ENCODE results near the gene C4orf50.

Gene C4orf50

GRCh38 chr4:5988086-5988845 lies 30.0 kb downstream of the C4orf50 start:
- H2AFZ ChIP-seq (ENCODE audit: low read depth, low read length) = no peak overlapping the region
- H3K9me3 ChIP-seq (ENCODE audit: insufficient read depth, low read length) = 0 out of 2 replicates have a peak, but pooled peaks cover 5% of the 10 kb centered on the region
- H3K36me3 ChIP-seq (replicated peaks; ENCODE audit: low read depth, low read length) = no peaks in the 10 kb centered on the region
- 0 out of 2 replicates have a peak, but pooled peaks cover 3% of the 10 kb centered on the region for H3K27me3 ChIP-seq (ENCODE audit: low read depth, low read length)
- H3K9ac ChIP-seq (ENCODE audit: low read length) = no peak overlapping the region
- no peak overlapping the region for H3K4me2 ChIP-seq (ENCODE audit: low read length)
- no peaks in the 10 kb centered on the region for H3K4me1 ChIP-seq (ENCODE audit: low read length)
- no peaks in the 10 kb centered on the region for H3K79me2 ChIP-seq (ENCODE audit: low read length)
- TF ChIP-seq EZH2phosphoT487 (IDR thresholded peaks at IDR 0.05; ENCODE audit: low read depth) = no peak
- H3K4me3 ChIP-seq (ENCODE audit: low read length) = no peak overlapping the region
- H4K20me1 ChIP-seq (ENCODE audit: insufficient read depth, low read length) = no peaks in the 10 kb centered on the region
- H3K27ac ChIP-seq (ENCODE audit: low read length) = no peak overlapping the region

- Histone ChIP-seq H4K20me1 (ENCODE audit: insufficient read depth, low read length) (no peaks in the 10 kb centered on the region), H3K79me2 (ENCODE audit: low read length) (no peaks in the 10 kb centered on the region), H3K4me1 (ENCODE audit: low read length) (no peaks in the 10 kb centered on the region), H3K4me3 (ENCODE audit: low read length) (no peak overlapping the region), H3K9me3 (ENCODE audit: insufficient read depth, low read length) (0 out of 2 replicates have a peak, but pooled peaks cover 5% of the 10 kb centered on the region), H2AFZ (ENCODE audit: low read depth, low read length) (no peak overlapping the region), H3K27ac (ENCODE audit: low read length) (no peak overlapping the region), H3K9ac (ENCODE audit: low read length) (no peak overlapping the region), H3K27me3 (ENCODE audit: low read depth, low read length) (peaks cover 5% of the 10 kb centered on the region; the same call in 1 of the 2 replicates), H3K4me2 (ENCODE audit: low read length) (no peak overlapping the region), H3K36me3 (replicated peaks; ENCODE audit: low read depth, low read length) (no peaks in the 10 kb centered on the region)
- TF ChIP-seq, protein P1, sequence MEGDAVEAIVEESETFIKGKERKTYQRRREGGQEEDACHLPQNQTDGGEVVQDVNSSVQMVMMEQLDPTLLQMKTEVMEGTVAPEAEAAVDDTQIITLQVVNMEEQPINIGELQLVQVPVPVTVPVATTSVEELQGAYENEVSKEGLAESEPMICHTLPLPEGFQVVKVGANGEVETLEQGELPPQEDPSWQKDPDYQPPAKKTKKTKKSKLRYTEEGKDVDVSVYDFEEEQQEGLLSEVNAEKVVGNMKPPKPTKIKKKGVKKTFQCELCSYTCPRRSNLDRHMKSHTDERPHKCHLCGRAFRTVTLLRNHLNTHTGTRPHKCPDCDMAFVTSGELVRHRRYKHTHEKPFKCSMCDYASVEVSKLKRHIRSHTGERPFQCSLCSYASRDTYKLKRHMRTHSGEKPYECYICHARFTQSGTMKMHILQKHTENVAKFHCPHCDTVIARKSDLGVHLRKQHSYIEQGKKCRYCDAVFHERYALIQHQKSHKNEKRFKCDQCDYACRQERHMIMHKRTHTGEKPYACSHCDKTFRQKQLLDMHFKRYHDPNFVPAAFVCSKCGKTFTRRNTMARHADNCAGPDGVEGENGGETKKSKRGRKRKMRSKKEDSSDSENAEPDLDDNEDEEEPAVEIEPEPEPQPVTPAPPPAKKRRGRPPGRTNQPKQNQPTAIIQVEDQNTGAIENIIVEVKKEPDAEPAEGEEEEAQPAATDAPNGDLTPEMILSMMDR (IDR thresholded peaks at IDR 0.05; ENCODE audit: low read depth, low read length) = no peak
- no peak for TF ChIP-seq EZH2phosphoT487 (IDR thresholded peaks at IDR 0.05; ENCODE audit: low read depth)
Measured at GRCh38 chr4:5984843-5985242, 33.4 kb downstream of the C4orf50 start.

- no peaks in the 10 kb centered on the region for H4K20me1 ChIP-seq (ENCODE audit: insufficient read depth, low read length)
- H3K9ac ChIP-seq (ENCODE audit: low read length) = no peak overlapping the region
- 0 out of 2 replicates have a peak, but pooled peaks cover 5% of the 10 kb centered on the region for H3K9me3 ChIP-seq (ENCODE audit: insufficient read depth, low read length)
- no peak overlapping the region for H3K4me2 ChIP-seq (ENCODE audit: low read length)
- peaks cover 23% of the 10 kb centered on the region for H3K27me3 ChIP-seq (ENCODE audit: low read depth, low read length)
- H3K27ac ChIP-seq (ENCODE audit: low read length) = no peak overlapping the region
- no peak overlapping the region for H2AFZ ChIP-seq (ENCODE audit: low read depth, low read length)
- H3K4me3 ChIP-seq (ENCODE audit: low read length) = no peak overlapping the region
- TF ChIP-seq, protein P1 (IDR thresholded peaks at IDR 0.05; ENCODE audit: low read depth, low read length) = no peak
- TF ChIP-seq EZH2phosphoT487 (IDR thresholded peaks at IDR 0.05; ENCODE audit: low read depth) = no peak
- no peaks in the 10 kb centered on the region for H3K4me1 ChIP-seq (ENCODE audit: low read length)
- no peaks in the 10 kb centered on the region for H3K36me3 ChIP-seq (replicated peaks; ENCODE audit: low read depth, low read length)
- H3K79me2 ChIP-seq (ENCODE audit: low read length) = no peaks in the 10 kb centered on the region
Measured at GRCh38 chr4:5982156-5982973, 35.9 kb downstream of the C4orf50 start.

GRCh38 chr4:5980436-5981155 lies 37.6 kb downstream of the C4orf50 start:
- no peaks in the 10 kb centered on the region for H3K4me1 ChIP-seq (ENCODE audit: low read length)
- no peak overlapping the region for H3K9ac ChIP-seq (ENCODE audit: low read length)
- H3K9me3 ChIP-seq (ENCODE audit: insufficient read depth, low read length) = 0 out of 2 replicates have a peak, but pooled peaks cover 5% of the 10 kb centered on the region
- no peak overlapping the region for H3K4me3 ChIP-seq (ENCODE audit: low read length)
- H3K27ac ChIP-seq (ENCODE audit: low read length) = no peak overlapping the region
- no peak overlapping the region for H3K4me2 ChIP-seq (ENCODE audit: low read length)
- no peaks in the 10 kb centered on the region for H3K36me3 ChIP-seq (replicated peaks; ENCODE audit: low read depth, low read length)
- no peak overlapping the region for H2AFZ ChIP-seq (ENCODE audit: low read depth, low read length)
- peaks cover 23% of the 10 kb centered on the region for H3K27me3 ChIP-seq (ENCODE audit: low read depth, low read length)
- no peaks in the 10 kb centered on the region for H3K79me2 ChIP-seq (ENCODE audit: low read length)
- TF ChIP-seq, protein P1 (IDR thresholded peaks at IDR 0.05; ENCODE audit: low read depth, low read length) = no peak
- TF ChIP-seq EZH2phosphoT487 (IDR thresholded peaks at IDR 0.05; ENCODE audit: low read depth) = no peak
- no peaks in the 10 kb centered on the region for H4K20me1 ChIP-seq (ENCODE audit: insufficient read depth, low read length)
